Neuronal stem cell (in vitro differentiated cells): ENCODE measurements around the gene DNAJB9.

Experiments
- DNase-seq: peaks from one replicate; pipeline ENCODE4 v3.0.0-alpha.2; 2013; ENCODE audit warnings: low spot score
- H2AFZ ChIP-seq: one replicate; pipeline ENCODE4 v1.6.1; 2013; ENCODE audit warnings: mild to moderate bottlenecking, low read length, inconsistent platforms
- H2AK5ac ChIP-seq: 2 replicates; pipeline ENCODE4 v1.6.1; 2013; ENCODE audit warnings: low read depth, mild to moderate bottlenecking, inconsistent platforms, low read length, moderate library complexity, mixed read lengths
- H2BK120ac ChIP-seq: 2 replicates; pipeline ENCODE4 v1.6.1; 2013; ENCODE audit warnings: low read depth, mild to moderate bottlenecking, inconsistent platforms, low read length, moderate library complexity, mixed read lengths
- H2BK12ac ChIP-seq: one replicate; pipeline ENCODE4 v1.6.1; 2013; ENCODE audit warnings: low read length, inconsistent platforms
- H2BK15ac ChIP-seq: 2 replicates; pipeline ENCODE4 v1.6.1; 2013; ENCODE audit warnings: mild to moderate bottlenecking, low read length, inconsistent platforms, mixed read lengths
- H2BK5ac ChIP-seq: one replicate; pipeline ENCODE4 v1.6.1; 2013; ENCODE audit warnings: inconsistent platforms, mild to moderate bottlenecking, low read length, moderate library complexity
- H3K14ac ChIP-seq: one replicate; pipeline ENCODE4 v1.6.1; 2013; ENCODE audit warnings: low read length, inconsistent platforms
- H3K18ac ChIP-seq: 2 replicates; pipeline ENCODE4 v1.6.1; 2013; ENCODE audit warnings: low read length, inconsistent platforms
- H3K23ac ChIP-seq: 2 replicates; pipeline ENCODE4 v1.6.1; 2013; ENCODE audit warnings: low read depth, mild to moderate bottlenecking, mixed read lengths, low read length, inconsistent platforms; ENCODE audit not compliant: poor library complexity
- H3K27ac ChIP-seq: replicated peaks from 3 replicates; pipeline ENCODE4 v1.5.1; 2013; ENCODE audit warnings: low read length, inconsistent platforms
- H3K27me3 ChIP-seq, 3 experiments: 2 replicates each; pipeline ENCODE4 v1.6.1; 2013; ENCODE audit warnings: low read length in 3 of 3, mild to moderate bottlenecking in 2 of 3, inconsistent platforms in 1 of 3, low read depth in 1 of 3, mixed read lengths in 1 of 3, moderate library complexity in 1 of 3; ENCODE audit not compliant: control insufficient read depth in 3 of 3, insufficient read depth in 3 of 3
- H3K36me3 ChIP-seq, 2 donors: replicated peaks in 1 of 2; 2 replicates each; pipeline ENCODE4 v1.6.1; 2013; ENCODE audit warnings: low read length in 2 of 2; ENCODE audit not compliant: control insufficient read depth in 2 of 2, insufficient read depth in 2 of 2
- H3K4ac ChIP-seq: 2 replicates; pipeline ENCODE4 v1.6.1; 2013; ENCODE audit warnings: inconsistent platforms, mild to moderate bottlenecking, low read length, moderate library complexity
- H3K4me1 ChIP-seq, 2 donors: 1 replicate in 1 of 2; 2 replicates in 1 of 2; pipeline ENCODE4 v1.6.1; 2013; ENCODE audit warnings: low read length in 2 of 2, low read depth in 1 of 2; ENCODE audit not compliant: control insufficient read depth in 2 of 2, insufficient read depth in 1 of 2
- H3K4me2 ChIP-seq: one replicate; pipeline ENCODE4 v1.6.1; 2013; ENCODE audit warnings: mild to moderate bottlenecking, low read length, inconsistent platforms; ENCODE audit not compliant: insufficient read depth, poor library complexity, severe bottlenecking
- H3K4me3 ChIP-seq, 2 donors: 2 replicates each; pipeline ENCODE4 v1.5.1; 2013; ENCODE audit warnings: low read length in 2 of 2, mild to moderate bottlenecking in 2 of 2, inconsistent platforms in 1 of 2, moderate library complexity in 1 of 2
- H3K79me1 ChIP-seq: one replicate; pipeline ENCODE4 v1.6.1; 2013; ENCODE audit warnings: low read depth, mild to moderate bottlenecking, inconsistent platforms, low read length, moderate library complexity
- H3K9ac ChIP-seq: one replicate; pipeline ENCODE4 v1.6.1; 2013; ENCODE audit warnings: mild to moderate bottlenecking, low read depth, low read length, inconsistent platforms; ENCODE audit not compliant: poor library complexity
- H3K9me3 ChIP-seq, 2 donors: replicated peaks in 1 of 2; 2 replicates each; pipeline versions ENCODE3 to v1.6.1; 2013; ENCODE audit warnings: low read length in 2 of 2, mild to moderate bottlenecking in 2 of 2, inconsistent platforms in 1 of 2, low read depth in 1 of 2, mixed read lengths in 1 of 2, moderate library complexity in 1 of 2; ENCODE audit not compliant: control insufficient read depth in 2 of 2, insufficient read depth in 1 of 2
- H4K8ac ChIP-seq: one replicate; pipeline ENCODE4 v1.6.1; 2013; ENCODE audit warnings: low read depth, mild to moderate bottlenecking, inconsistent platforms, low read length, moderate library complexity
- H4K91ac ChIP-seq: one replicate; pipeline ENCODE4 v1.6.1; 2013; ENCODE audit warnings: low read length, low read depth, mild to moderate bottlenecking, inconsistent platforms; ENCODE audit not compliant: poor library complexity
- WGBS, 2 donors: extraction: QIAGEN DNeasy Blood & Tissue Kit; methylation state at CpG; one replicate each; pipeline ENCODE4 v1.1.7; 2013; ENCODE audit warnings: missing lambda C conversion rate in 2 of 2, mixed read lengths in 1 of 2; ENCODE audit not compliant: insufficient read length in 2 of 2, insufficient replicate concordance in 1 of 2; ENCODE audit errors: extremely low coverage in 2 of 2; 5-methylcytosine and 5-hydroxymethylcytosine counted together

The DNAJB9 gene

DNA sequence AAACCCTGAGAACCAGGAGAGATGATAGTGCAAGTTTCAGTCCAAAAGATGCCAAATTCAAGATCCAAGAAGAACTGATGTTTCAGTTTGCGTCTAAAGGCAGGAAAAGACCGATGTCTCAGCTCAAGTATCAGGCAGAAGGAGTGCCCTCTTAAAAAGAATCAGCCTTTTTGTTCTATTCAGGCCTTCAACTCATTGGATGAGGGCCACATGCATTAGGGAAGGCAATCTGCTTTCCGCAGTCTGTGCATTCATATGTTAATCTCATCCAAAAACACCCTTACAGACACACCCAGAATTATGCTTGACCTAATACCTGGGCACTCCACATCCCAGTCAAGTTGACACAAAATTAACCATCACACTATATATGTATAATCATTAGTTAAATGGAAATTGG, 45.2 kb downstream of the DNAJB9 start:
- WGBS, 2 donors, result no CpG with 5 or more reads among the region's 3 CpGs
- H2BK12ac ChIP-seq, result no peak overlapping the region

DNA sequence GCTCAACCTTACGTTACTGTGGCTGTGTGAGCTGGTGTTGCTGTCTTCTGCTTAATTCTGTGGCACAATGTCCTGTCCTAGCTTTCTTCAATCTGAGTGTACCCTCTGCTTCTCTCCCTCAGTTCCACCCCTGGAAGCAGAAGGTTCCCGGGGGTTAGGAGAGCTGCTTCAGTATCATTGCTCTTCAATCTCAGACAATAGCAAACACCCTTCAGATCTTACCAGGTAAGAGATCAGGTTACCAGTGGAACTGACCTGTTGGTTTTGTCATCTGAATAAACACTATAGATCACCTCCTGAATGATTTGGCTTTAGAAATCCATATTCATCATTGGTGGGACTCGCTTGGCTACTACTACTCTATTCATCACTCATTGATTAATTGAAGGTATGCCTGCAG, 48.4 kb downstream of the DNAJB9 start:
- no peak overlapping the region for H3K4me3 ChIP-seq
- H2AK5ac ChIP-seq, result no peak overlapping the region
- no peak overlapping the region for H3K27ac ChIP-seq
- no peak overlapping the region for H3K18ac ChIP-seq
- no peak overlapping the region for H2BK120ac ChIP-seq
- H3K79me1 ChIP-seq, result no peaks in the 10 kb centered on the region
- no peaks in the 10 kb centered on the region for H3K9me3 ChIP-seq
- WGBS, 2 donors, result no CpG with 5 or more reads among the region's 3 CpGs
- no peak overlapping the region for H3K14ac ChIP-seq
- peaks cover 0 to 1% of the 10 kb centered on the region in 2 donors for H3K4me1 ChIP-seq
- no peaks in the 10 kb centered on the region for H3K27me3 ChIP-seq
- H4K91ac ChIP-seq, result no peak overlapping the region
- H3K23ac ChIP-seq, result no peak overlapping the region
- no peak overlapping the region for H2BK15ac ChIP-seq
- H3K4me2 ChIP-seq, result no peak overlapping the region
- H3K9ac ChIP-seq, result no peak overlapping the region
- H2BK5ac ChIP-seq, result no peak overlapping the region
- no peak overlapping the region for H2BK12ac ChIP-seq
- no peak overlapping the region for H4K8ac ChIP-seq
- no peak overlapping the region for H2AFZ ChIP-seq
- no peak overlapping the region for H3K4ac ChIP-seq
- no peaks in the 10 kb centered on the region for H3K36me3 ChIP-seq
- no peak for DNase-seq

More for the DNA sequence above, 45.2 kb downstream of the DNAJB9 start:
- Histone ChIP-seq H2BK5ac (no peak overlapping the region), H2BK15ac (no peak overlapping the region), H3K27ac (no peak overlapping the region), H3K36me3 (no peaks in the 10 kb centered on the region), H3K9me3 (no peaks in the 10 kb centered on the region), H3K4ac (no peak overlapping the region), H3K23ac (no peak overlapping the region), H3K18ac (no peak overlapping the region), H2AK5ac (no peak overlapping the region), H2AFZ (no peak overlapping the region), H3K79me1 (no peaks in the 10 kb centered on the region), H2BK120ac (no peak overlapping the region), H3K4me1 (peaks cover 0 to 3% of the 10 kb centered on the region in 2 donors), H3K14ac (no peak overlapping the region), H3K4me2 (no peak overlapping the region), H3K4me3 (no peak overlapping the region), H4K91ac (no peak overlapping the region), H3K9ac (no peak overlapping the region), H4K8ac (no peak overlapping the region), H3K27me3 (peaks cover 0 to 6% (median 0%) of the 10 kb centered on the region in 3 experiments)
- no peak for DNase-seq

DNA sequence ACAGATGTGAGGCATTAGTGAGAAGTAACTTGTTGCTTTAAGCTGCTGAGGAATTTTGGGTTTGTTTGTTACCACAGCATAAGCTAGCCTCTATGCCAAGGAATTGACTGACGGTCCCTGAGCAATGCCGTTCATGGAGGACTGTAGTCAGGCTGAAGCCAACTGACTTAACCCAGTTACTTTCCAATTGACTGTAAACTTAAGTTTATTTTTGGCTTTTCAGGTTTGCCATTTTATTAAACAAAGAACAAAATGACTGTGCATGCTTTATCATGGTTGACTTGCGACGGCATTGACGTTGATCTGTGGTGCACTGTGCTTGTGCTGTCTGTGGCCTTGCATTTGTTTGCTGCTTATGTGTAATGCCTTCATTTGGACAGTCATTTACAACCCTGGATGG, 53.5 kb downstream of the DNAJB9 start:
- Histone ChIP-seq H3K18ac (no peak overlapping the region), H4K8ac (no peak overlapping the region), H3K23ac (no peak overlapping the region), H2BK15ac (no peak overlapping the region), H2AFZ (no peak overlapping the region), H3K36me3 (no peaks in the 10 kb centered on the region), H2AK5ac (no peak overlapping the region), H2BK5ac (no peak overlapping the region), H3K14ac (no peak overlapping the region), H2BK120ac (no peak overlapping the region), H3K9ac (no peak overlapping the region), H3K27me3 (no peaks in the 10 kb centered on the region), H3K27ac (no peak overlapping the region), H3K4me2 (no peak overlapping the region), H3K4ac (no peak overlapping the region), H2BK12ac (no peak overlapping the region), H3K4me3 (no peak overlapping the region), H4K91ac (no peak overlapping the region), H3K79me1 (no peaks in the 10 kb centered on the region), H3K4me1 (peaks cover 0 to 4% of the 10 kb centered on the region in 2 donors), H3K9me3 (no peaks in the 10 kb centered on the region)
- DNase-seq, result no peak
- WGBS, 2 donors, result no CpG with 5 or more reads among the region's 5 CpGs
